Stimulated activated CD4-positive, alpha-beta T cell treated with anti-CD3 and anti-CD28 coated beads, Interleukin-1b, Interleukin-23, amount 100 ng/mL, for 48 hours (primary cell): ENCODE measurements around the gene LMX1A.

ENCODE experiments used
- DNase-seq: peaks from one replicate; pipeline ENCODE4 v3.0.0-alpha.2; 2020

The LMX1A gene

DNA sequence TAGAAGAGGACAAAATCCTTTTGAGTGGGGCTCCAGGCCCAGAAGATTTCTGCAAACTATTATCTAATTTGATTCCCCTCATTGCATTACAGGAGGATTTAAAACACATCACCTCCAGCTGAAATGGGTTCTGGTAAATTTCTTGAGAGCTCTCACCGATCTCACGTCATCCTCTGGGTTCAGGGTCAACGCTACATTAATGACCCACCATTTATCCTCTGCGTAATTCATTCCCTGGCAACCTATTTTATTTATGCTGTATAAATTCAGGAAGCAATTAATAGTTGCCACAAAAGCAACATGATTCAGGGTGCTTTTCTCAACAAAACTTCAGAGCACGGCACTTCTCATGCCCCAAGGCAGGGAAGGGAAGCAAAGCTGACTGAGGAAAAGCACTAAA is 38.9 kb downstream of the LMX1A start:
- DNase-seq, result no peak

- DNase-seq, result no peak
These were observed 40.3 kb downstream of the LMX1A start for GRCh38 chr1:165316153-165316772.

DNA sequence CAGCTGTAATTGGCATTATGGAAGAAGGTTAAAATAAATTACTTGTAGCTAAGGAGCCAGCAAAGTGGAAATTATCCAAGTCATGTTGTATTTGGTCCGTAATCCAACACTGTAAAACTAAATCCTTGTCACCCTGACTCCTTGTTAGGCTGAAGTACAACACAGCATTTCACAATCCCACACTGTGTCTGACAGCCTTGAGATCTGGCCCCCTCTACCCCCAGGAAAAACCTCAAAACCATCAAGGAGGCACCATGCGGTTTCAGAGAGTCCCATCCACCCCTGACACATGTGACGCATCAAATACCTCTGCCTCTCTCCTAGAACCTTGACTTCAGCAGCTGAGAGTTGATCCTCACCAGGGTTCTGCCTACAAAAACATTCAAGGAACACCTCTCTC is 41.0 kb downstream of the LMX1A start:
- no peak for DNase-seq

- no peak for DNase-seq
These were observed 42.6 kb downstream of the LMX1A start for GRCh38 chr1:165313903-165314302.

DNA sequence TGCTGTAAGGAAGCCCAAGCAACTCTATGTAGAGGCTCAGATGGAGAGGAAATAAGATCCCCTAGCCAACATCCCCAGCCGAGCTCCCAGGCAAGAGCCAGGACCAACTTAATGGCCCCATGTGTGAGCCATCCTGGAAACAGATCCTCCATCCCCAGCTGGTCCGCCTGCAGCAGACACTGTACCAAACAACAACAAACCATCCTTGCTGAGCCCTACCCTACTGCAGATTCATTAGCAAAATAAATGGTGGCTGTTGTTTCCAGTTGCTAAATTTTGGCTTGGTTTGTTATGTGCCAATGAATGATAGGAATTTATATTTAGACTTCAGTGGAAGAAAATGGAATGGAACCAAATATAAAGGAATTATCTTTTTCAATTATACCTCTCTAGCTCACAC is 43.9 kb downstream of the LMX1A start:
- DNase-seq, result no peak

- no peak for DNase-seq
These were observed 49.7 kb downstream of the LMX1A start for GRCh38 chr1:165306543-165307434.

DNA sequence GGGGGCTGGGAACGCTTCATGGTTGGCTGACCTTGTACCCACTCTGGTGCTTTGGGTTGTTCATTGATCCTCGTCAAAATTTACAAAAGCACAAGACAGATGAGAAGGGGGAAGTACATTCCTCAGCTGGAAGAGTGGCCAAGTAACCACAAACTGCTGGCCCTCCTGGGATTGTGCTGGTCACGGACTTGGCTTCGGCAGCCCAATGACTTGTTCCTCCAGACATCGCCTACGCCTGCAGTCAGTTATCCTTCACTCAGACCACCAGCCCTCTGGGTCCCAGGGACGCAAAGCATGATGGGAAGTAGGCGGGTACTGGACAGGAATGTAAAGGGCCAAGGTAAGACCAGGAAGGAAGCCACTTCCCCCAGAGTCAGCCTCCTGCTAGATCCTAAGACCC is 53.1 kb downstream of the LMX1A start:
- DNase-seq, result no peak

DNA sequence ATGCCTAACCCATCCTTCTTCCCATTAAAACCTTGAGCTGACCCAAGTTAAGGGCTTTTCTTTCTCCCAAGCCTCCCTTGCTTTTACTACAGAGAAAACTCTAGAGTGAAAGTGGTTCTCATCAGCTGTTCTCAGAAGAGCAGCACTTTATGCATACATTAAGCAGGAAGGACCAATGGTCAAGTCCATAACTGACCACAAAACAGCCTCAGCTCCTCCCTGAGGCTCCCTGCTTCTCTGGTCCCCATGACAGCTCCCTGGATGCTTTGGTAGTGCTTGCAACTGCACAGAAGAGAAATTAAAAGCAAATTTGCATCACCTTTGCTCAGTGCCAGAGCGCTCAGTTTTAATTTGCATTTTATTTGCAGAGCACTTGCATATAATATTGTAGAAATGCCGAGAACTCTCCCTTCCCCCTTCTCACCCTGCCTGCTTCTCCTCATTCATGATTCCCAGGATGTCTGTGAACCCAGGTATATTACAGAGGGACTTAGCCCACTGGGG is 56.1 kb downstream of the LMX1A start:
- DNase-seq, result no peak

GRCh38 chr1:165298203-165298820 is 58.2 kb downstream of the LMX1A start:
- no peak for DNase-seq

GRCh38 chr1:165296205-165296604 is 60.3 kb downstream of the LMX1A start:
- no peak for DNase-seq

GRCh38 chr1:165290148-165290547 is 66.4 kb downstream of the LMX1A start:
- no peak for DNase-seq

- no peak for DNase-seq
These were observed 67.0 kb downstream of the LMX1A start for GRCh38 chr1:165289556-165289955.

DNA sequence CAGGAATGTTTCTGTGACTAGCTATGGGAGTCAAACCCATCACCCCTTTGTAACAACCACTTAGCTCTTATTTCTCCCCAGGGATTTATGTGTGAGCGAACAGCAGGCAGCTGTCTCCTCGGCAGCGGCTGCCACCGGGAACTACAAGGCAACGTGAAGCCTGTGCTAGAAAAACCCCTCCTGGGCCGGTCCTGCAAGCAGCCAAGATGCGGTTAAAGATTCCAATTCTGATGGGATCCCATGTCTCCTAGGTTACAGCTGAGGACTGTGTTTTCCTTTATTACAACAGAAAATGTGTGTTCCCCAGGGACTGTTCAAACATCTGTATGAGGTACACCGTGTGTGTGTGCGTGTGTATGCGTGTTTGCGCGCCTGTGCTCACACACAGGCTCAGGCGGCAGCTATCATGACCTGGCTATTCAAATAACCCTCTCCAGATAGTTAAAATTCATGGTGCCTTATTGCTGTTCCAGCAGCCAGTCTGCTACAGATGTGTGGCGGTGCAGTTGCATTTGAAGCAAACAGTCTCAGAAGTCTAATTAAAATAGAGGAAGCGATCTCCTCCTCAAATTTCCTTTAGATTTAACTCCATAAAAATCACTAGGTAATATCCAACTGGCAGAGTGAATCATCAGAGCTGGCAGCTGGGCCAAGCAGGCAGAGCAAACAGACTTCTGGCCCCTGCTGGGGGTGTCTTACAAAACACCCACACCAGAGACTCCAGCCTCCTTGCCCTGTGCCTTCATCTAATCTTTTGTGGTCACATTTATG is 68.0 kb downstream of the LMX1A start:
- DNase-seq, result no peak

DNA sequence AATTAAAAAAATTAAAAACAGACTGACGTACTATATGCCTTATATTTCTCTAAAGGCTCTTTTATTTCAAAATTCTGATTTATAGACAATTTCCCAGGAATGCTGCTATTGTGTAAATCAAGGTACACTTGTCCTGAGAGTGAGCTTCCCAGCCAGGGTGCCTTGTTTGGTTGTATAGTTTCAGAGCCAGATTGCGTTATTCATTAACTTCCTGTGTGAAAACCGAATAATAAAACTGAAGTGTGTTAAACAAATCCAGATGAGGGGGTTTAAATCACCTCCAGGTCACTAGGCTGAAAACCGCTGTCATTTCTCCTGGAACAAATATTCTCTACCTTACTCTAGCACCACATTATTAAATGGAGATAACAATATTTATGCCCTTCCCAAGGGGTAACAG is 68.7 kb downstream of the LMX1A start:
- no peak for DNase-seq

DNA sequence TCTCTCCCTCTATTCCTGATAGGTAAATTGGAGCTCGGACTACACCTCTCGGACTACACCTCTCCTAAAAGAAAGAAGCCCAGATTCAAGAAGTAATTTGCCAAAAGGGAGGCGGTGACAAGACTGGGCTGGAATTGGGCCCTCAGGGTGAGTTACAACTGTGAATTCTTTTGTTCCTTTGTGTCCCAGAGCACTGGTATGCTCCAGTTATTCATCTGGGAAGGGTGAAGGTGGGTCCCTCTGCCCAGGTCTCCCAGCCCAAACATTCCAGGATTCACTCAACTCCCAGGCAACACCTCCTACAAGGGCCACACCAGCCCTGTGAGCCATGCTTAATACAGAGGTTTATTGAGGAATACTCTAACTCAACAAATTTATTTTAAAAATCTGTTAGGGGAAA is 69.2 kb downstream of the LMX1A start:
- no peak for DNase-seq

DNA sequence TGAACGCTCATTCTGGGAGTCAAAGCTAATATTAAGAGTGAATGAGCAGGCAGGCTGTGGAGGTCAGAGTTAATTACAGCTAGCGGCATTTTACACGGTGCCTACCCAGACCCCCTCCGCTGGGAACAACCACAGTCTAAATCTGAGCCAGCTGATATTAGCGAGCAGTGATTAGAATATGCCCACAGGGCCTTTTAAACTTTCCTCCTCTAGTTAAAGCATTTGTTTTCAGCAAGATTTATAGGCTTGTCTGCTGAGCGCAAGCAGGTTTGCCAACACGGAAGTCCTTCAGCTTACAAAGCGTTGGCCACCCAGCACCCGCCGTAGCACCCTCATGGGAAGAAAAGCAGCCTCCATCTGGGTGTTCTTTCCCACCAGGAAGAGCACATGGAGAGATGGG is 72.1 kb downstream of the LMX1A start:
- no peak for DNase-seq

GRCh38 chr1:165281207-165281901 is 75.2 kb downstream of the LMX1A start:
- no peak for DNase-seq

- DNase-seq, result no peak
These were observed 76.6 kb downstream of the LMX1A start for GRCh38 chr1:165279882-165280281.

- DNase-seq, result no peak
These were observed 80.2 kb downstream of the LMX1A start for GRCh38 chr1:165276314-165276713.

DNA sequence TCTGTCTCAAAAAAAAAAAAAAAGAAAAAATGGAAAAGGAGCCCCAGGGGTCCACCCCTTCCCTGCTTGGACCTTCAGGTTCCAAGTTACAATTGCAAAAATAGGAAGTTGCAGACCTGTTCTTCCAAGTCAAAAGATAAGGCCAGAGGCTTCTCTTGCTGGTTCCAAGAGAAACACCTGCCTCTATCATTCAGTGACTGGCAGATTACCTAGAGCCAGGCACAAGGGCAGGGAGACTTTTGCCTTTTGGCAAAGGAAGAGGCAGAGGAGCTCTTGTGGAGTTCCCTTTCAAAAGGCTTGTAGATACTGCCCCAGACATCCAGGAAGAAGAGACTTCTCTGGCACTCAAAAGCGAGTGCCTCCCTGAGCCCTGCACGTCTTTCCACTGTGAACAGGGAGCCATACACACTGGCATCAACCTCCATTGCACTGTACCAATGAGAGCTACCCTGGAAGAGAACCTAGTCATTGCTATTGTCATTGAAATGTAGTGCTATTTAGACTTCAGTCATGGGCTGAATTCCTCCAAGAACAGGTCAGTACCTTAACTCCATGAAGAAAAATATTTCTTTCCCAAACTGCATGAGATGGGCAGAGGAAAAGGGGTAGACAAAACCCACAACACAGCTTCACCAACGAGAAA is 91.2 kb downstream of the LMX1A start:
- no peak for DNase-seq

DNA sequence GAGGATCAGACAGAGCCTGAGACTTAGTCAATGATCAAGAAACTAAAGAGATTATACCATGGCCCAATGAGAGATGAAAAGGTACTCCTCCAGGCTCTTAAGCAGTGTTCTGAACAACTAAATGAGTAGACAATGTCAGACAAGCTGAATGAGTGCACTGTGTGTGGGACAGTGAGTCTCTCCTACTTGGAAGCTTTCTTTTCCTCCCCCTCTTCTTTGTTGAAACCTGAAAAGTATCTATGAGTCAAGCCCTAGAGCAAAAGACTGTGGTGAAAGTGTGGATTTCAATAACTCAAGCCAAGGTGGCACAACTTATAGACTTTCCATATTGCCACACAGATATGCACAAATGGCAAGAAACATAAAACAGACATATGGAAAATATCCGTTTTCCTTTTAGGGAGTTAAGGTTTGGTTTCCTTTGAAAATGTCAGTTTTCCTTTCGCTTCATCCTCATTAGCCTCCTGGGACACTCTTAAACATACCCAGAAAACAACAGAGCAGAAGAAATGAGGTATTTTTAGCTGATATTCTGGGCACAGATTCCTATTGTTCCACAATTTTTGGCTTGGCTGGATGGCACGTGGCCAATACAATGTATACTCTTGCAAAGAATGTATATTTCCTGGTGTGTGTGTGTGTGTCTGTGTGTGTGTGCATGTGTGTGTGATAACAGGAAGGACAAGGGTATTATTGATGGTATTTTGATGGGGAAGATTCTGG is 96.6 kb downstream of the LMX1A start:
- no peak for DNase-seq
